Renal cortex interstitium (tissue), 11 donors: ENCODE data around the gene TACR2. TPM values are rescaled to one million over a fixed set of nuclear protein-coding genes. Genes with fewer than 3 reads are reported as not detected.

Source experiments
- DNase-seq, 11 donors: peaks; one replicate each; pipeline ENCODE4 v3.0.0-alpha.2; 2013; ENCODE audit warnings: low read depth in 9 of 11, low spot score in 4 of 11; ENCODE audit errors: extremely low read depth in 1 of 11
- polyA plus RNA-seq, 3 donors: library from polyadenylated mRNA; unstranded; fragments of 120-200 nt; gene quantifications; one replicate each; pipeline ENCODE4 v1.2.1, GENCODE V29; 2013; ENCODE audit not compliant: insufficient read length in 3 of 3

TACR2 gene
- polyA plus RNA-seq, 3 donors, result 0.18 to 0.47 TPM; not detected in 1

DNA sequence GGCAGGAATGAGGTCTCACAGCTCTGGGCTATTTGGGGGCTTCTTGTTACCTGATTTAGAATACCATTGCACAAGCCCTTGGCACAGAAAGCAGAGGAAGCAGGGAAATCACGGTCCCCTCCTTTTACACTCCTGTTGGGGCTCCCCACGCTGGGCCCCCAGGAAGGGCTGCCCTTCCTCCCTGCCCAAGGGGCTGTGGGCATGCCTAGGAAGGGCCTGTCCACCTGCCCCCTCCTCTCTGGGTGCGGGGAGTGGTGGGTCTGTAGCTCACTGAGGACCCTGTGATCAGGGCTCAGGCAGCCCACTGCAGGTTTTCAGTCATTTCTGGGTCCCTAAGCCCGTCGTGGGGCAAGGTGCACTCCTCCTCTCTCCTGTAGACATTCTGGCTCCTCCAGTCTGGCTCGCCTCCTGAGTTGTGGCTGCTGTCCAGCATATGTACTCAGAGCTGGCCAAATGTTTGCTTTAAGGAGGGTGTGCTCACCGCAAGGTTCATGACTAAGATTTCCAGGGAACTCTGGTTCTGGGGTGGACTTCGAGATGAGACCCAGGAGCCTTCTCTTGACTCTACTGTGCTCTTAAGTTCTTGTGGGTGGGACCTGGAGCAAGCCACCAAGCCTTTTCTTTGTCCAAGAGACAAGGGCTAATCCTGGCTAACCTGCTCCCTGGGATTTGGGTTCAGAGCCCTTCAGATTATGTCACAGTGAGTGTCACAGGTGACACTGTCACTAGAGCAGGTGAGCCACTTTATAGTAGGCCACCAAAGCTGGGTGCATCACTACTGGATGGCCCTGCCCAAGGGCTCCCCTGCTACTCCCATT lies 56.0 kb downstream of the TACR2 start:
- no peak for DNase-seq

DNA sequence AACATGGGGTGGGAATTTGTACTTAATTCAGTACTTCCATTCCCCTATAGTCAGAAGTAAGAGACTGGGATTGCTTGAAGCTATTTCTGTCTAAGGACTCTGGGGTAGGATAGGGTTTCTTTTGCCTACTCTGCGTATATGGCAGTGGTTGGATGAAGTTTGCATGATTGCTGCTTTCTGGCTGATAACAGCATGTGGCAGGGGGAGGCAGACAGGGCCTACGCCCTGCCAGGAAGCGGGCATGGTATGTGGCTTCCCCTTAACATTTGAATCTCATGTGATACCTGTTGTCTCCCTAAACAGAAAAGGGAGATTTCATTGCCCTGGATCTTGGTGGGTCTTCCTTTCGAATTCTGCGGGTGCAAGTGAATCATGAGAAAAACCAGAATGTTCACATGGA lies 57.1 kb downstream of the TACR2 start:
- no peak for DNase-seq

DNA sequence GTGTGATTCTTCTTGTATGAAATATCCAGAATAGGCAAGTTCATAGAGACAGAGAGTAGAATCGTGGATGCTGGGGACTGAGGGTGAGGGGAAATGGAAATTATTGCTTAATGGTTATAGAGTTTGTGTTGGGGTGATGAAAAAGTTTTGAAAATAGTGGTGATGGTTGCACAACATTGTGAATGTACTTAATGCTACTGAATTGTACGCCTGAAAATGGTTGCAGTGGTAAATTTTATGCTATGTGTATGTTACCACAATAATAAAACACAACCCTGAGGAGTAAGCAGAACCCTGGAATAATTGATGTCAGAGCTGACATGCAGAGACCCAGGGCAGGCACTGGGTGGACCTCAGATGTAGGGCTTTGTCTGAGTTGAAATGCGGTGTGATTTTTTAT lies 57.6 kb downstream of the TACR2 start:
- no peak for DNase-seq

DNA sequence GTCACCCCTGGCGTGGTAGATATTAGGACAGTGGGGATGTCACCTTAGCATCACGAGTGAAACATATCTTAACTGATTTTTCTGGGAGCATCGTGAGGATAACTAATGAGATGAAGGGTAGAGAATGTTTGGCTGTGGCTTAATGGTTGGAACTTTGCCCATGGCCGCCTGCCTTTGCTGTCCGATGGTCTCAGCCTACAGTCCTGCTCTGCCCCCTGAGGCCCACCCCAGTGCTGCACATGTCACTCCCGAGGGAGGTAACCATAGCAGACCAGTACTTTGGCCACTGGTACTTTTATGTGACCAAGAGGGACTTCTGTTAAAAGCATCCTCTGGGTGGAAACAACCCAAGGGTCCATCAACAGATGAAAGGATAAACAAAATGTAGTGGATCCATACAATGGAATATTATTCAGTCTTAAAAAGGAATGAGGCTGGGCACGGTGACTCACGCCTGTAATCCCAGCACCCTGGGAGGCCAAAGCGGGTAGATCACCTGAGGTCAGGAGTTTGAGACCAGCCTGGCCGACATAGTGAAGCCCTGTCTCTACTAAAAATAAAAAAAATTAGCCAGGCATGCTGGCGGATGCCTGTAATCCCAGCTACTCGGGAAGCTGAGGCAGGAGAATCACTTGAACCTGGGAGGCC lies 58.4 kb downstream of the TACR2 start:
- DNase-seq, result no peak

GRCh38 chr10:69356187-69356586 lies 60.5 kb downstream of the TACR2 start:
- no peak for DNase-seq

GRCh38 chr10:69353977-69354635 lies 62.6 kb downstream of the TACR2 start:
- no peak for DNase-seq

Other genes with a start within 250 kb of the TACR2 start
- gene SUPV3L1, start 236.7 kb downstream of the TACR2 start, polyA plus RNA-seq, result 10 to 100 TPM; 38.1 to 47.4 (median 43.3) TPM
- gene HKDC1, start 196.6 kb downstream of the TACR2 start, polyA plus RNA-seq, result 10 to 100 TPM; 15.3 to 34.1 (median 15.6) TPM
- gene HK1, start 138.4 kb downstream of the TACR2 start, polyA plus RNA-seq, result 10 to 100 TPM; 49.7 to 58.3 (median 53.4) TPM
- 10 to 100 TPM; 42.3 to 56.0 (median 46.8) TPM for gene TSPAN15, start 34.5 kb upstream of the TACR2 start, polyA plus RNA-seq
- not detected for gene NEUROG3, start 156.5 kb upstream of the TACR2 start, polyA plus RNA-seq
- gene FAM241B, start 213.3 kb upstream of the TACR2 start, polyA plus RNA-seq, result 10 to 100 TPM in 1 of 3 donors, 1 to 10 TPM in 2; 9.4 to 10.0 (median 9.9) TPM